ENCODE measurements around the gene TPMT.

The TPMT gene

DNA sequence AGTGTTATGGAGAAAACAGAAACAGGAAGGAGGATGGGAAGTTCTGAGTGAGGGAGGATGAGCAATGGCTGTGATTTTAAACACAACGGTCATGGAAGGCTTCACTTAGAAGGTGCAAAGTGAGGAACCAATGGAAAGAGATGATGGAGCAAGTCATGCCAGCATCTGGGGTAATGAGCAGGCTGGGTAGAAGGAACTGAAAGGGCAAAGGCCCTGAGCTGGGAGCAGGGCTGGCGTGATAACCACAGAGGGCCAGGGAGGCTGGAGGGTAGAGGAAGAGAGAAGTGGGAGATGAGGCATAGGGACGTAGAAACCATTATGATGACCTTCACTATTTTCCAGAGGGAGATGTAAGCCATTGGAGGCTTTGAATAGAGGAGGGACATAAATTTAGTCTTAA is 76.0 kb downstream of the TPMT start:
- no peak overlapping the region for H3K4me3 ChIP-seq (ENCODE audit: control insufficient read depth, low read depth, low read length)
- TF ChIP-seq, protein P1, sequence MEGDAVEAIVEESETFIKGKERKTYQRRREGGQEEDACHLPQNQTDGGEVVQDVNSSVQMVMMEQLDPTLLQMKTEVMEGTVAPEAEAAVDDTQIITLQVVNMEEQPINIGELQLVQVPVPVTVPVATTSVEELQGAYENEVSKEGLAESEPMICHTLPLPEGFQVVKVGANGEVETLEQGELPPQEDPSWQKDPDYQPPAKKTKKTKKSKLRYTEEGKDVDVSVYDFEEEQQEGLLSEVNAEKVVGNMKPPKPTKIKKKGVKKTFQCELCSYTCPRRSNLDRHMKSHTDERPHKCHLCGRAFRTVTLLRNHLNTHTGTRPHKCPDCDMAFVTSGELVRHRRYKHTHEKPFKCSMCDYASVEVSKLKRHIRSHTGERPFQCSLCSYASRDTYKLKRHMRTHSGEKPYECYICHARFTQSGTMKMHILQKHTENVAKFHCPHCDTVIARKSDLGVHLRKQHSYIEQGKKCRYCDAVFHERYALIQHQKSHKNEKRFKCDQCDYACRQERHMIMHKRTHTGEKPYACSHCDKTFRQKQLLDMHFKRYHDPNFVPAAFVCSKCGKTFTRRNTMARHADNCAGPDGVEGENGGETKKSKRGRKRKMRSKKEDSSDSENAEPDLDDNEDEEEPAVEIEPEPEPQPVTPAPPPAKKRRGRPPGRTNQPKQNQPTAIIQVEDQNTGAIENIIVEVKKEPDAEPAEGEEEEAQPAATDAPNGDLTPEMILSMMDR (IDR thresholded peaks at IDR 0.05; ENCODE audit: control insufficient read depth, insufficient read depth, low read depth, low read length, missing control alignments): no peak
- no peak for DNase-seq (ENCODE audit: low read depth)
